Renal pelvis (tissue), 4 donors: Measurements from ENCODE around the gene IL24. TPM values are rescaled to one million over a fixed set of nuclear protein-coding genes. Genes with fewer than 3 reads are reported as not detected.
"Not testable (repeated sequence)": the region's sequence is repeated elsewhere in the genome, so short reads cannot be mapped to it uniquely, and the experiment has no call there.

Experiments used
- DNase-seq: peaks from one replicate; pipeline ENCODE4 v3.0.0-alpha.2; 2013
- polyA plus RNA-seq, 3 donors: library from polyadenylated mRNA; unstranded; fragments of 120-200 nt; gene quantifications; one replicate each; pipeline ENCODE4 v1.2.1, GENCODE V29; 2013; ENCODE audit not compliant: insufficient read length in 3 of 3

Gene IL24
- polyA plus RNA-seq, 3 donors, result 0.30 to 0.36 (median 0.35) TPM

- no peak for DNase-seq
Observed at GRCh38 chr1:206903687-206904086, 6.4 kb downstream of the IL24 start.

GRCh38 chr1:206904423-206905142 lies 7.3 kb downstream of the IL24 start:
- DNase-seq, result no peak

- DNase-seq, result no peak
Observed at GRCh38 chr1:206905295-206906164, 8.3 kb downstream of the IL24 start.

GRCh38 chr1:206907304-206907991 lies 10.2 kb downstream of the IL24 start:
- no peak for DNase-seq

- no peak for DNase-seq
Observed at GRCh38 chr1:206908038-206908437, 10.8 kb downstream of the IL24 start.

GRCh38 chr1:206909161-206909882 lies 12.1 kb downstream of the IL24 start:
- peak; percentile 87 for DNase-seq

- DNase-seq, result no peak
Observed at GRCh38 chr1:206909883-206910318, 12.7 kb downstream of the IL24 start.

- peak; percentile 46 for DNase-seq
Observed at GRCh38 chr1:206911064-206911663, 13.9 kb downstream of the IL24 start.

GRCh38 chr1:206912445-206913095 lies 15.3 kb downstream of the IL24 start:
- DNase-seq, result peak; percentile 80

GRCh38 chr1:206913766-206914537 lies 16.7 kb downstream of the IL24 start:
- no peak for DNase-seq

GRCh38 chr1:206915030-206915735 lies 17.9 kb downstream of the IL24 start:
- no peak for DNase-seq

GRCh38 chr1:206916000-206916709 lies 18.9 kb downstream of the IL24 start:
- DNase-seq, result no peak

GRCh38 chr1:206918076-206918475 lies 20.8 kb downstream of the IL24 start:
- no peak for DNase-seq

- no peak for DNase-seq
Observed at GRCh38 chr1:206921772-206922265, 24.6 kb downstream of the IL24 start, which contains the start of gene FCMR. Gene FCMR, minus strand, starts transcription at chr1:206921941. Its CDS starts 87 bp downstream, at chr1:206921854.

- no peak for DNase-seq
Observed at GRCh38 chr1:206922524-206922923, 25.3 kb downstream of the IL24 start.

GRCh38 chr1:206923009-206923960 lies 26.0 kb downstream of the IL24 start:
- DNase-seq, result no peak

GRCh38 chr1:206923961-206924557 lies 26.8 kb downstream of the IL24 start:
- DNase-seq, result not testable (repeated sequence)
